Naive thymus-derived CD4-positive, alpha-beta T cell (primary cell): ENCODE measurements around the gene LMAN1L. TPM values are rescaled to one million over a fixed set of nuclear protein-coding genes. Genes with fewer than 3 reads are reported as not detected.

Experiments used
- ATAC-seq: fragments of 150-1000 bp; cut with Tn5 transposase; 2 replicates; pipeline ENCODE4 v1.10.0; 2021; ENCODE audit warnings: mild to moderate bottlenecking, moderate library complexity
- CTCF ChIA-PET: fragments of 350-600 bp; sonication (Branson Sonifier 250); formaldehyde crosslinking; loops from one replicate; lab custom pipeline; 2021; ENCODE audit warnings: antibody characterized with exemption; lab: Charles Lee
- POLR2A ChIA-PET: fragments of 350-600 bp; sonication (Branson Sonifier 250); formaldehyde crosslinking; loops from one replicate; lab custom pipeline; 2021; ENCODE audit warnings: antibody characterized with exemption, inconsistent platforms; lab: Charles Lee
- DNase-seq, 9 donors: peaks; one replicate each; pipeline versions ENCODE4 v3.0.0 to v3.0.0-alpha.2; 2020 to 2022; ENCODE audit warnings: mixed read lengths in 1 of 9
- H3K27ac ChIP-seq: one replicate; pipeline ENCODE4 v1.7.0; 2013; ENCODE audit warnings: mild to moderate bottlenecking, low read depth, low read length, moderate library complexity
- H3K27me3 ChIP-seq, 2 donors: one replicate each; pipeline ENCODE4 v1.7.0; 2013; ENCODE audit warnings: low read length in 2 of 2, mild to moderate bottlenecking in 2 of 2, moderate library complexity in 2 of 2; ENCODE audit not compliant: control insufficient read depth in 2 of 2, insufficient read depth in 2 of 2
- H3K36me3 ChIP-seq, 3 experiments: 1 replicate in 2 of 3; 2 replicates in 1 of 3; pipeline ENCODE4 v1.7.0; 2013; ENCODE audit warnings: low read length in 3 of 3, mild to moderate bottlenecking in 3 of 3, moderate library complexity in 1 of 3; ENCODE audit not compliant: insufficient read depth in 3 of 3, control insufficient read depth in 2 of 3
- H3K4me1 ChIP-seq, 2 donors: one replicate each; pipeline ENCODE4 v1.7.0; 2013; ENCODE audit warnings: low read length in 2 of 2, mild to moderate bottlenecking in 2 of 2, moderate library complexity in 1 of 2; ENCODE audit not compliant: control insufficient read depth in 2 of 2, insufficient read depth in 2 of 2
- H3K4me3 ChIP-seq: 2 replicates; pipeline ENCODE4 v1.7.0; 2013; ENCODE audit warnings: mild to moderate bottlenecking, low read length
- H3K9me3 ChIP-seq, 3 experiments: 1 replicate in 2 of 3; 2 replicates in 1 of 3; pipeline ENCODE4 v1.7.0; 2013; ENCODE audit warnings: low read length in 3 of 3; ENCODE audit not compliant: control insufficient read depth in 2 of 3
- H3K27ac Mint-ChIP-seq, 9 donors: one replicate each; pipeline ENCODE4 v1.8.0; 2020 to 2022; ENCODE audit warnings: mixed read lengths in 9 of 9, mild to moderate bottlenecking in 8 of 9, moderate library complexity in 5 of 9, inconsistent platforms in 2 of 9
- H3K27me3 Mint-ChIP-seq, 5 donors: one replicate each; pipeline ENCODE4 v1.8.0; 2021 to 2022; ENCODE audit warnings: mixed read lengths in 5 of 5, mild to moderate bottlenecking in 1 of 5
- H3K36me3 Mint-ChIP-seq, 5 donors: one replicate each; pipeline ENCODE4 v1.8.0; 2020 to 2022; ENCODE audit warnings: mixed read lengths in 5 of 5, mild to moderate bottlenecking in 3 of 5, inconsistent platforms in 1 of 5
- H3K4me1 Mint-ChIP-seq, 7 donors: one replicate each; pipeline ENCODE4 v1.8.0; 2020 to 2022; ENCODE audit warnings: mixed read lengths in 7 of 7, mild to moderate bottlenecking in 3 of 7, inconsistent platforms in 1 of 7
- H3K4me3 Mint-ChIP-seq, 10 donors: one replicate each; pipeline ENCODE4 v1.8.0; 2020 to 2022; ENCODE audit warnings: mild to moderate bottlenecking in 10 of 10, mixed read lengths in 10 of 10, moderate library complexity in 6 of 10, inconsistent platforms in 2 of 10
- H3K9me3 Mint-ChIP-seq, 11 donors: one replicate each; pipeline ENCODE4 v1.8.0; 2020 to 2022; ENCODE audit warnings: mixed read lengths in 11 of 11, mild to moderate bottlenecking in 4 of 11, inconsistent platforms in 1 of 11, moderate library complexity in 1 of 11
- intact Hi-C, 2 donors: fragments of 100-400 bp; cut with micrococcal nuclease; formaldehyde crosslinking; loops; one replicate each; pipeline ENCODE4 v1.15.1; 2023
- polyA plus RNA-seq, 2 donors: library from polyadenylated mRNA; unstranded; fragments of 300-500 nt; fragmentation: Illumina TruSeq; gene quantifications; one replicate each; pipeline ENCODE4 v1.2.3, GENCODE V29; 2021
- total RNA-seq, 6 experiments: library from RNA in 5 of 6; stranded (reverse) in 5 of 6; gene quantifications; 1 replicate in 5 of 6; 2 replicates in 1 of 6; pipeline ENCODE4 v1.2.3 and lab custom pipeline; 2021 to 2026

The LMAN1L gene
- total and polyA plus RNA-seq, 7 experiments from 2014 or later = 0.35 to 2.4 (median 1.3) TPM; not detected in 2

- no peaks in the 10 kb centered on the region for H3K27me3 Mint-ChIP-seq
- Histone ChIP-seq H3K4me3 (no peak overlapping the region), H3K36me3 (peaks cover 3 to 15% (median 8%) of the 10 kb centered on the region in 3 experiments), H3K27me3 (no peaks in the 10 kb centered on the region), H3K9me3 (no peaks in the 10 kb centered on the region), H3K27ac (peak overlapping the region; percentile 92), H3K4me1 (peaks cover 96 to 98% of the 10 kb centered on the region in 2 donors)
- ATAC-seq = no peak
- peaks cover 47 to 94% (median 82%) of the 10 kb centered on the region in 7 donors for H3K4me1 Mint-ChIP-seq
- DNase-seq = no peak
- CTCF ChIA-PET = interaction anchor here (0.7 to 26.1 kb wide), 8 partner anchors 14 to 165 kb away, joined by 3 to 1110 read pairs (median 4); partner anchors contain the start of gene CSK
- peaks cover 0 to 34% (median 8%) of the 10 kb centered on the region in 5 donors for H3K36me3 Mint-ChIP-seq
- POLR2A ChIA-PET = interaction anchor here (0.7 to 28.9 kb wide), 7 partner anchors 13 to 112 kb away, joined by 3 to 1077 read pairs (median 4); partner anchors contain the start of genes CSK and FAM219B
- no peaks in the 10 kb centered on the region for H3K9me3 Mint-ChIP-seq
- peak overlapping the region; percentile 52 to 89 (median 70) for H3K4me3 Mint-ChIP-seq
- intact Hi-C loops = no loop called here
- H3K27ac Mint-ChIP-seq = peak overlapping the region; percentile 78 to 95 (median 93)
Observed at GRCh38 chr15:74794248-74794969, 18.2 kb upstream of the LMAN1L start.

- peaks cover 97 to 98% of the 10 kb centered on the region in 2 donors for H3K4me1 ChIP-seq
- H3K9me3 Mint-ChIP-seq = no peaks in the 10 kb centered on the region
Observed at GRCh38 chr15:74794970-74795349, 17.7 kb upstream of the LMAN1L start.

GRCh38 chr15:74795966-74796625 lies 16.5 kb upstream of the LMAN1L start:
- Mint-ChIP-seq H3K4me3 (peak overlapping the region; percentile 62 to 89 (median 71)), H3K27ac (peak overlapping the region; percentile 63 to 95 (median 84)), H3K27me3 (no peaks in the 10 kb centered on the region), H3K36me3 (peaks cover 0 to 30% (median 12%) of the 10 kb centered on the region in 5 donors), H3K9me3 (no peaks in the 10 kb centered on the region), H3K4me1 (peaks cover 43 to 91% (median 76%) of the 10 kb centered on the region in 7 donors)
- DNase-seq (peak in 6 of 9 donors; percentile 32 to 55 (median 48)), ATAC-seq (no peak)
- Histone ChIP-seq H3K27ac (peak overlapping the region; percentile 92), H3K4me1 (peaks cover 90 to 93% of the 10 kb centered on the region in 2 donors), H3K4me3 (no peak overlapping the region), H3K36me3 (peaks cover 16 to 31% (median 20%) of the 10 kb centered on the region in 3 experiments), H3K9me3 (no peaks in the 10 kb centered on the region), H3K27me3 (no peaks in the 10 kb centered on the region)
- intact Hi-C loops = no loop called here
- ChIA-PET CTCF (interaction anchor here (0.6 to 26.1 kb wide), 4 partner anchors 8 to 106 kb away, joined by 3 to 1110 read pairs (median 7); partner anchors contain the start of gene CSK), POLR2A (interaction anchor here (0.5 to 28.9 kb wide), 5 partner anchors 12 to 165 kb away, joined by 3 to 1077 read pairs (median 3); partner anchors contain the start of gene CSK)

More at GRCh38 chr15:74794970-74795349, 17.7 kb upstream of the LMAN1L start:
- intact Hi-C loops = no loop called here
- H3K4me3 Mint-ChIP-seq = peak overlapping the region; percentile 52 to 89 (median 70)
- H3K27ac Mint-ChIP-seq = peak overlapping the region; percentile 78 to 95 (median 93)
- CTCF ChIA-PET = interaction anchor here (0.7 to 26.1 kb wide), 7 partner anchors 7 to 160 kb away, joined by 3 to 1110 read pairs (median 7); partner anchors contain the start of gene CSK
- POLR2A ChIA-PET = interaction anchor here (1.3 to 28.9 kb wide), 2 partner anchors 15 kb away, joined by 4 to 1077 read pairs; partner anchors contain the start of gene CSK
- H3K36me3 Mint-ChIP-seq = peaks cover 0 to 29% (median 8%) of the 10 kb centered on the region in 5 donors
- Histone ChIP-seq H3K36me3 (peaks cover 9 to 20% (median 12%) of the 10 kb centered on the region in 3 experiments), H3K27me3 (no peaks in the 10 kb centered on the region), H3K27ac (peak overlapping the region; percentile 92), H3K4me3 (no peak overlapping the region), H3K9me3 (no peaks in the 10 kb centered on the region)
- peaks cover 48 to 94% (median 82%) of the 10 kb centered on the region in 7 donors for H3K4me1 Mint-ChIP-seq
- no peak for DNase-seq
- H3K27me3 Mint-ChIP-seq = no peaks in the 10 kb centered on the region
- peak; percentile 28 for ATAC-seq

GRCh38 chr15:74798388-74799254 lies 14.0 kb upstream of the LMAN1L start:
- Histone ChIP-seq H3K4me3 (no peak overlapping the region), H3K4me1 (peaks cover 65 to 68% of the 10 kb centered on the region in 2 donors), H3K9me3 (no peaks in the 10 kb centered on the region), H3K27me3 (no peaks in the 10 kb centered on the region), H3K36me3 (peaks cover 23 to 56% (median 27%) of the 10 kb centered on the region in 3 experiments), H3K27ac (peak overlapping the region; percentile 92)
- intact Hi-C loops = loop anchor here in 1 of 2 donors (1.0 kb wide), 1 partner anchor 11 kb away; no protein-coding TSS in a partner anchor
- ATAC-seq = no peak
- Mint-ChIP-seq H3K4me3 (peak overlapping the region in 7 of 10 donors; percentile 9 to 75 (median 20)), H3K36me3 (peaks cover 0 to 24% (median 9%) of the 10 kb centered on the region in 5 donors), H3K9me3 (no peaks in the 10 kb centered on the region), H3K4me1 (peaks cover 30 to 67% (median 51%) of the 10 kb centered on the region in 7 donors), H3K27me3 (no peaks in the 10 kb centered on the region), H3K27ac (peak overlapping the region; percentile 66 to 93 (median 84))
- ChIA-PET CTCF (interaction anchor here (0.7 to 26.1 kb wide), 11 partner anchors 8 to 164 kb away, joined by 3 to 1110 read pairs (median 4); partner anchors contain the start of gene CSK), POLR2A (interaction anchor here (0.6 to 28.9 kb wide), 3 partner anchors 19 to 148 kb away, joined by 3 to 1077 read pairs (median 4); partner anchors contain the start of gene CSK)
- no peak for DNase-seq

- ATAC-seq (no peak), DNase-seq (no peak)
- Mint-ChIP-seq H3K36me3 (peaks cover 0 to 29% (median 15%) of the 10 kb centered on the region in 5 donors), H3K4me1 (peaks cover 36 to 64% (median 54%) of the 10 kb centered on the region in 7 donors), H3K4me3 (peak overlapping the region in 5 of 10 donors; percentile 9 to 75 (median 43)), H3K27ac (peak overlapping the region; percentile 66 to 93 (median 87)), H3K9me3 (no peaks in the 10 kb centered on the region), H3K27me3 (no peaks in the 10 kb centered on the region)
- no peak overlapping the region for H3K4me3 ChIP-seq
- ChIA-PET CTCF (interaction anchor here (0.6 to 26.1 kb wide), 16 partner anchors 8 to 786 kb away, joined by 3 to 1110 read pairs (median 4); partner anchors contain the start of genes CPLX3 and CSK), POLR2A (interaction anchor here (0.6 to 28.9 kb wide), 4 partner anchors 20 to 183 kb away, joined by 3 to 1077 read pairs (median 4); partner anchors contain the start of genes CLK3 and CSK)
- peaks cover 58 to 61% of the 10 kb centered on the region in 2 donors for H3K4me1 ChIP-seq
- intact Hi-C loops = loop anchor here in 1 of 2 donors (1.0 kb wide), 1 partner anchor 12 kb away; no protein-coding TSS in a partner anchor
- no peaks in the 10 kb centered on the region for H3K27me3 ChIP-seq
- H3K36me3 ChIP-seq = peaks cover 23 to 62% (median 27%) of the 10 kb centered on the region in 3 experiments
- no peaks in the 10 kb centered on the region for H3K9me3 ChIP-seq
- H3K27ac ChIP-seq = peak overlapping the region; percentile 92
Observed at GRCh38 chr15:74799255-74799855, 13.3 kb upstream of the LMAN1L start.
